MM.1S (cell line): ENCODE data around the gene TEX9.

Experiments
- DNase-seq: peaks from one replicate; pipeline ENCODE4 v3.0.0-alpha.2; 2015
- H2AFZ ChIP-seq: fragments of 300-600 bp; sonication (generic); 2 replicates; pipeline ENCODE4 v1.6.0; 2016; ENCODE audit warnings: antibody characterized with exemption, low read length
- H3F3A ChIP-seq: fragments of 300-600 bp; sonication (generic); 2 replicates; pipeline ENCODE4 v1.6.1; 2016; ENCODE audit warnings: mild to moderate bottlenecking, antibody characterized with exemption, low read length, moderate library complexity, mixed read lengths; ENCODE audit not compliant: insufficient read depth
- H3K27ac ChIP-seq: fragments of 300-600 bp; sonication (generic); 2 replicates; pipeline ENCODE4 v1.5.1; 2016; ENCODE audit warnings: mild to moderate bottlenecking, low read length
- H3K27me3 ChIP-seq: fragments of 300-600 bp; sonication (generic); replicated peaks from 2 replicates; pipeline ENCODE4 v1.6.0; 2016; ENCODE audit warnings: low read length; ENCODE audit not compliant: insufficient read depth
- H3K36me3 ChIP-seq: fragments of 300-600 bp; sonication (generic); replicated peaks from 2 replicates; pipeline ENCODE4 v1.6.1; 2016; ENCODE audit warnings: mild to moderate bottlenecking, low read length, mixed read lengths; ENCODE audit not compliant: insufficient read depth
- H3K4me1 ChIP-seq: fragments of 300-600 bp; sonication (generic); 2 replicates; pipeline ENCODE4 v1.6.1; 2016; ENCODE audit warnings: low read length, mixed read lengths
- H3K4me2 ChIP-seq: fragments of 300-600 bp; sonication (generic); 2 replicates; pipeline ENCODE4 v1.6.0; 2016; ENCODE audit warnings: low read depth, low read length
- H3K4me3 ChIP-seq: fragments of 300-600 bp; sonication (generic); 2 replicates; pipeline ENCODE4 v1.5.1; 2016; ENCODE audit warnings: low read length, mixed read lengths
- H3K79me2 ChIP-seq: fragments of 300-600 bp; sonication (generic); 2 replicates; pipeline ENCODE4 v1.6.1; 2016; ENCODE audit warnings: mixed run types, low read length, mixed read lengths
- H3K9ac ChIP-seq: fragments of 300-600 bp; sonication (generic); 2 replicates; pipeline ENCODE4 v1.6.1; 2016; ENCODE audit warnings: low read length, mixed read lengths
- H3K9me2 ChIP-seq: fragments of 300-600 bp; sonication (generic); replicated peaks from 2 replicates; pipeline ENCODE4 v1.6.1; 2016; ENCODE audit warnings: mild to moderate bottlenecking, low read length, mixed read lengths; ENCODE audit not compliant: insufficient read depth
- H3K9me3 ChIP-seq: fragments of 300-600 bp; sonication (generic); replicated peaks from 2 replicates; pipeline ENCODE4 v1.6.1; 2016; ENCODE audit warnings: mild to moderate bottlenecking, low read length, mixed read lengths; ENCODE audit not compliant: insufficient read depth
- H4K20me1 ChIP-seq: fragments of 300-600 bp; sonication (generic); 2 replicates; pipeline ENCODE4 v1.6.1; 2016; ENCODE audit warnings: mild to moderate bottlenecking, low read length, moderate library complexity, mixed read lengths; ENCODE audit not compliant: insufficient read depth
- EZH2 ChIP-seq: fragments of 300-600 bp; sonication (generic); optimal IDR thresholded peaks from 2 replicates; pipeline ENCODE3; 2017; ENCODE audit warnings: low read depth, mild to moderate bottlenecking, antibody characterized with exemption, low read length, mixed read lengths
- EZH2phosphoT487 ChIP-seq: fragments of 300-600 bp; sonication (generic); IDR thresholded peaks from 2 replicates; pipeline ENCODE4 v1.6.1; 2018; ENCODE audit warnings: antibody characterized with exemption, low read length
- TF ChIP-seq, protein P1 (sequence below): fragments of 300-600 bp; sonication (generic); IDR thresholded peaks from 2 replicates; pipeline ENCODE4 v1.5.1; 2016; ENCODE audit warnings: antibody characterized with exemption, low read length, mixed read lengths

TEX9 gene

DNA sequence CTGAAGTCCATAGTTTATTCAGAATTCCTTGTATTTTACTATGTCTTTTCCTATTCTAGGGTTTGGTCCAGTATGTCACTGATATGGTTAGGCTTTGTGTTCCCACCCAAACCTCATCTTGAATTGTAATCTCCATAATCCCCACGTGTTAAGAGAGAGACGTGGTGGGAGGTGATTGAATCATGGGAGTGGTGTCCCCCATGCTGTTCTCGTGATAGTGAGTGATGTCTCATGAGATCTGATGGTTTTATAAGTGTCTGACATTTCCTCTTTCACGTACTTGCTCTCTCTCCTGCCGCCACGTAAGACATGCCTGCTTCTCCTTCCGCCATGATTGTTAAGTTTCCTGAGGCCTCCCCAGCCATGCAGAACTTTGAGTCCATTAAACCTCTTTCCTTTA is 6.6 kb upstream of the TEX9 start:
- no peaks in the 10 kb centered on the region for H4K20me1 ChIP-seq
- H3K9ac ChIP-seq = no peak overlapping the region
- H3K9me3 ChIP-seq = no peaks in the 10 kb centered on the region
- no peak overlapping the region for H3K4me2 ChIP-seq
- no peak overlapping the region for H3K27ac ChIP-seq
- H2AFZ ChIP-seq = no peak overlapping the region
- H3K27me3 ChIP-seq = no peaks in the 10 kb centered on the region
- H3K9me2 ChIP-seq = no peaks in the 10 kb centered on the region
- H3K79me2 ChIP-seq = no peaks in the 10 kb centered on the region
- H3K4me3 ChIP-seq = no peak overlapping the region
- no peaks in the 10 kb centered on the region for H3K36me3 ChIP-seq
- TF ChIP-seq EZH2phosphoT487 = no peak
- TF ChIP-seq, protein P1, sequence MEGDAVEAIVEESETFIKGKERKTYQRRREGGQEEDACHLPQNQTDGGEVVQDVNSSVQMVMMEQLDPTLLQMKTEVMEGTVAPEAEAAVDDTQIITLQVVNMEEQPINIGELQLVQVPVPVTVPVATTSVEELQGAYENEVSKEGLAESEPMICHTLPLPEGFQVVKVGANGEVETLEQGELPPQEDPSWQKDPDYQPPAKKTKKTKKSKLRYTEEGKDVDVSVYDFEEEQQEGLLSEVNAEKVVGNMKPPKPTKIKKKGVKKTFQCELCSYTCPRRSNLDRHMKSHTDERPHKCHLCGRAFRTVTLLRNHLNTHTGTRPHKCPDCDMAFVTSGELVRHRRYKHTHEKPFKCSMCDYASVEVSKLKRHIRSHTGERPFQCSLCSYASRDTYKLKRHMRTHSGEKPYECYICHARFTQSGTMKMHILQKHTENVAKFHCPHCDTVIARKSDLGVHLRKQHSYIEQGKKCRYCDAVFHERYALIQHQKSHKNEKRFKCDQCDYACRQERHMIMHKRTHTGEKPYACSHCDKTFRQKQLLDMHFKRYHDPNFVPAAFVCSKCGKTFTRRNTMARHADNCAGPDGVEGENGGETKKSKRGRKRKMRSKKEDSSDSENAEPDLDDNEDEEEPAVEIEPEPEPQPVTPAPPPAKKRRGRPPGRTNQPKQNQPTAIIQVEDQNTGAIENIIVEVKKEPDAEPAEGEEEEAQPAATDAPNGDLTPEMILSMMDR = no peak
- H3F3A ChIP-seq = no peaks in the 10 kb centered on the region
- peaks cover 13% of the 10 kb centered on the region for H3K4me1 ChIP-seq
- no peak for DNase-seq

DNA sequence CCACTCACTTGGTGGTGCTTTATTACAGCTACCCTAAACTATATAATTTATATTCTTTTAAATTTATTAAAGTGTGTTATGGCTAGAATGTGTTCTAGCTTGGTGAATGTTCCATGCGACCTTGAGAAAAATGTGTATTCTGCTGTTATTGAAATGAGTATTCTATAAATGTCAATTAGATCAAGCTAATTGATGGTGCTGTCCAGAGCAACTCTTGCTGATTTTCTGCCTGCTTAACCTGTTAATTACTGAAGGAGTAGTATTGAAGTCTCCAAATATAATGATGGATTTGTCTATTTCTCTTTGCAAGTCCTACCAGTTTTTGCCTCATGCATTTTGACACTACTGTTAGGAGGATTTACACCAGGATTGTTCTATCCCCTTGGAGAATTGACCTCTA is 3.2 kb upstream of the TEX9 start:
- no peaks in the 10 kb centered on the region for H4K20me1 ChIP-seq
- H3K27me3 ChIP-seq = no peaks in the 10 kb centered on the region
- peaks cover 34% of the 10 kb centered on the region for H3K79me2 ChIP-seq
- no peak for DNase-seq
- H3F3A ChIP-seq = peaks cover 25% of the 10 kb centered on the region
- peaks cover 2% of the 10 kb centered on the region; the same call in 1 of the 2 replicates for H3K4me1 ChIP-seq
- no peaks in the 10 kb centered on the region for H3K36me3 ChIP-seq
- H3K27ac ChIP-seq = no peak overlapping the region
- no peak for TF ChIP-seq EZH2
- no peak for TF ChIP-seq EZH2phosphoT487
- TF ChIP-seq, protein P1 = no peak
- no peak overlapping the region for H2AFZ ChIP-seq
- no peak overlapping the region for H3K4me3 ChIP-seq
- H3K4me2 ChIP-seq = no peak overlapping the region
- H3K9ac ChIP-seq = no peak overlapping the region
- H3K9me2 ChIP-seq = no peaks in the 10 kb centered on the region
- no peaks in the 10 kb centered on the region for H3K9me3 ChIP-seq

DNA sequence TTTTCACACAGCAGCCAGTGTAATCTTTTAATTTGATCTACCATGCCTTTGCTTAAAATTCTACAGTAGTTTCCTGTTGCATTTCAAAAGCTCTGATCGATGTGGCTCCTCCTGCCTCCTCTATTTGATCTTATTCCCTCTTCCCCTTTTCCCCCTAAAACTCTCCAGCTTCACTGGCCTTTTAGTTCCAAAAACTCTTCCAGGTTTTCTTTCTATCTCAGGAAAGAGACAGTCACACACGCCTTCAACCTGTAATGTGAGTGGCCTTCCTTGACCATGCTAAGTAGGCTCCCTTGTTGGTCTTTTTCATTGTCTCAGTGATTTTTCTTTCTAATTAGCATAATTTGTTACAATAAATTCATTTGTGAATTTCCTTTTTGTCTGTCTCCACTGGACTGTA is 985 bp downstream of the TEX9 start:
- Histone ChIP-seq H3K27ac (peak overlapping the region; percentile 99), H3K9me3 (no peaks in the 10 kb centered on the region), H3F3A (peaks cover 48% of the 10 kb centered on the region), H3K4me2 (peak overlapping the region; percentile 81), H2AFZ (no peak overlapping the region), H3K4me3 (peak overlapping the region; percentile 90), H3K79me2 (peaks cover 76% of the 10 kb centered on the region), H4K20me1 (no peaks in the 10 kb centered on the region), H3K36me3 (no peaks in the 10 kb centered on the region), H3K9ac (peak overlapping the region; percentile 99), H3K4me1 (0 out of 2 replicates have a peak, but pooled peaks cover 3% of the 10 kb centered on the region), H3K27me3 (no peaks in the 10 kb centered on the region), H3K9me2 (no peaks in the 10 kb centered on the region)
- peak; percentile 33 for DNase-seq
- TF ChIP-seq, protein P1 = no peak
- TF ChIP-seq EZH2phosphoT487 = no peak
- TF ChIP-seq EZH2 = no peak
